ENCODE measurements around the gene ZSWIM2.
"Not testable (repeated sequence)": the region's sequence is repeated elsewhere in the genome, so short reads cannot be mapped to it uniquely, and the experiment has no call there.

ZSWIM2 gene, protein sequence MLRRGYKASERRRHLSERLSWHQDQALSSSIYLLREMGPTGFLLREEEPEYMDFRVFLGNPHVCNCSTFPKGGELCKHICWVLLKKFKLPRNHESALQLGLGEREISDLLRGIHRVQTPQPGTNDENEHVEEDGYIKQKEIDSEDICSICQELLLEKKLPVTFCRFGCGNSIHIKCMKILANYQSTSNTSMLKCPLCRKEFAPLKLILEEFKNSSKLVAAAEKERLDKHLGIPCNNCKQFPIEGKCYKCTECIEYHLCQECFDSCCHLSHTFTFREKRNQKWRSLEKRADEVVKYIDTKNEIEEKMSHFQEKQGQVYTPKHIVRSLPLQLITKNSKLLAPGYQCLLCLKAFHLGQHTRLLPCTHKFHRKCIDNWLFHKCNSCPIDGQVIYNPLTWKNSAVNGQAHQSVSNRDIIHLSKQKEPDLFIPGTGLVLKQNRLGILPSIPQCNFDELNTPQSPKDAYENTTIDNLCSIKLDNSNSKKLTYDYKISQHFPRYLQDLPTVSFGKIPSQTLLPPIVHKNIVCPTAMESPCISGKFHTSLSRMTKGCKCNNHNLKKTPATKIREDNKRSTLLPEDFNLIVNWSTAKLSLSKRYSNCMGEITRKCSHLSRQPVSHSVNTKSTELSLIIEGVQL

DNA sequence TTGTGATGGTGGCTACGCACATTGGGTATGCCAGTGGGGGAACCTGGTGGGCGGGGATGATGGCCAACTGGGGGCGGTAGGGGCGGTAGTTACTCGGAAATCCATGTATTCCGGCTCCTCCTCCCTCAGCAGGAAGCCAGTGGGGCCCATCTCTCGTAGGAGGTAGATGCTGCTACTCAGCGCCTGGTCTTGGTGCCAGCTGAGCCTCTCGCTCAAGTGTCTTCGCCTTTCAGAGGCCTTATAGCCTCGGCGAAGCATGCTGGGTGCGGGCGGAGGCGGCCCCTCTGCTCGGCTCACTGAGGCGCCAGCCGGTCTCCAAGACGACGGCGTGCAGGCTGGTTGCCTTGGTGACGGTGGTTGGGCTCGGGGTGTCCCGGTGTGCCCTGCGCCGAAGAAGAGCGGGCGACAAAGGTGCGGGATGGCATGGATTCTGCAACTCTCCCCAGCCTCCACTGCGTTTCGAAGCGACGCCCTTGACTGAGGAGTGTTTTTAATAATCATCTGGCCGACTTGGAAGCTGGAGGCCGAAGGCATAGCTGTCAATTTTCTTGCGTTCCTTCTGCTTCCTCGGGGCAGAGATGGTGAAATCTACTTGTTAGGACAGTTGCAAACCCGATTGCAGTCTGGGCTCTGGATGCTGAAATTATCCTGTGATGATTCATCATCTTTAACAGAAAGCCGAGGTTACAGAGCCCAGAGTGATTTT lies at the start of gene ZSWIM2:
ZSWIM2 (minus strand) TSS at position 298 of the 706 bp plus-strand sequence; CDS start at position 258, 40 bp downstream.
- no peak for DNase-seq (ENCODE audit: low read depth in 1 of 2, low spot score in 1 of 2)

DNA sequence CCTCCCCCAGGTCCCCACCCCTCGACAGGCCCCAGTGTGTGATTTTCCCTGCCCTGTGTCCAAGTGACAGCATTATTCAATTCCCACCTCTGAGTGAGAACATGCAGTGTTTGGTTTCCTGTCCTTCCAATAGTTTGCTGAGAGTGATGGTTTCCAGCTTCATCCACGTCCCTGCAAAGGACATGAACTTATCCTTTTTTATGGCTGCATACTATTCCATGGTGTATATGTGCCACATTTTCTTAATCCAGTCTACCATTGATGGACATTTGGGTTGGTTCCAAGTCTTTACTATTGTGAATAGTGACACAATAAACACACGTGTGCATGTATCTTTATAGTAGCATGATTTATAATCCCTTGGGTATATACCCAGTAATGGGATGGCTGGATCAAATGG lies 47.2 kb upstream of the ZSWIM2 start:
- not testable (repeated sequence) for DNase-seq (ENCODE audit: low read depth in 1 of 2, low spot score in 1 of 2)

DNA sequence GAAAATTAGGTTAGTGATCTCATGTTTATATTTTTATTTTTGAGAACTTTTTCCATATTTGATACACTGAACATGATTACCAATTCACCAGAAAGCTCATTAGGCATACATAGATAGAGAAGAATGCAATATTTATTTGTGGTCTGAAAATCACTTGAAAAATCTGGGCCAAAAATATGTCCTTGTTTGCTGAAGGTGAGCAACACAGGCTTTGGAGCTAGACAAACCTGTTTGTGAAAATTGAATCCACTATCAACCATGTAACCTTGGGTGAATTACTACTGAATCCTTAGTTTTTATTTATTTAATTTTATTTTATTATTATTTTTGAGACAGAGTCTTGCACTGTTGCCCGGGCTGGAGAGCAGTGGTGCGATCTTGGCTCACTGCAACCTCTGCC lies 46.5 kb upstream of the ZSWIM2 start:
- DNase-seq (ENCODE audit: low read depth in 1 of 2, low spot score in 1 of 2) = no peak

DNA sequence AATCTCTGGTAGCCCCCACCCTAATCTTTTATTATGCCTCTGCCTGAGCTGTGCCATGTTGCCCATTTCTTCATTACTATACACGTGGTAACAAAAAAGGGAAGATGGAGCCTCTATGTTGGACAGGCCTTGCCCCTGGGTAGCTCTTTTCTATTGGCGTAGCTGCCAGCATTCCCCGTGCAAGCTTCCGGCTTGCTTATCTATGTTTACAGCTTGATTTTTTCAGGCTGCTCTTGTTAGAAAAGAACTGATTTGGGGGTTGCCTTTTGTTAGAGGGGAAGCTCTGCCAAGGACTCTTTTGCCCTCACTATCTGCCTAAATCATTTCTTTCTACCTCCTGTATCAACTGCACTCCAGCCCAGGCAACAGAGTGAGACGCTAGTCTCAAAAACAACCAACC lies 45.5 kb upstream of the ZSWIM2 start:
- DNase-seq (ENCODE audit: low read depth in 1 of 2, low spot score in 1 of 2) = no peak

DNA sequence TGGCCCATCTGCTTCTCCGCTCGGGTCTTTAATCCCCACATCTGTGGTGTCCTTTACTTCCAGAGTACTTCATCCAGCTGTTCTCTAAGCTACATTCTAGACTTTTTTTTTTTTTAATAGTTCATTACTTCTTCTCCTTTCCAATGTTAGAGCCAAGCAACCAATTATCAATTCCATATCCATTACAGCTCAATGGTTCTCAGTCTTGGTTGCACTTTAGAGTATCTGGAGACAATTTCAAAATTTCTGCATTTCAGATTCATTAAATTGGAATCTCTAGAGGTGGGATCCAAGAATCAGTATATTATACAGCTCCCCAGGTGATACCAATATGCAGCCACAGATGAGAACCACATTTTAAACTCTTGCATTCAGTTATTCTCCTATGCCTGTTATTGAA lies 43.9 kb upstream of the ZSWIM2 start:
- no peak for DNase-seq (ENCODE audit: low read depth in 1 of 2, low spot score in 1 of 2)

DNA sequence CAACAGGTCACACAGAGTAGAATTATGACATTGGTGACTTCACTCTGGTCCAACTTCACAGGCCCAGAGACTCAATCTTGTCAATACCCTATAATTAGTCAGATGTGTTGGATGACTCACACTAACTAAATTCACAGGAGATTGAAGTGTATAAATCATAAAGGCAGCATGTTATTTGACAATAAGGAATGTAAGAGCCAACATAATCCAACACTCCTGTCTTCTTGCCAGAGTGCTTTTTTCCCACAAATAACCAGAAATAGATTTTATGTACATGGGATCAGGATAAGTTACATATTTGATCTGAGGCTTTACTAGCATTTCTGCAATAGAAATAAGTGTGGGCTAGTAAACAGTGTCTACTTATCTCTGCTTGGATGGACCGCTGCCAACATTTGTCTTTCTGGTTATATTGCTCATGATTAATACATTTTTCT lies 42.2 kb upstream of the ZSWIM2 start:
- no peak for DNase-seq (ENCODE audit: low read depth in 1 of 2, low spot score in 1 of 2)

DNA sequence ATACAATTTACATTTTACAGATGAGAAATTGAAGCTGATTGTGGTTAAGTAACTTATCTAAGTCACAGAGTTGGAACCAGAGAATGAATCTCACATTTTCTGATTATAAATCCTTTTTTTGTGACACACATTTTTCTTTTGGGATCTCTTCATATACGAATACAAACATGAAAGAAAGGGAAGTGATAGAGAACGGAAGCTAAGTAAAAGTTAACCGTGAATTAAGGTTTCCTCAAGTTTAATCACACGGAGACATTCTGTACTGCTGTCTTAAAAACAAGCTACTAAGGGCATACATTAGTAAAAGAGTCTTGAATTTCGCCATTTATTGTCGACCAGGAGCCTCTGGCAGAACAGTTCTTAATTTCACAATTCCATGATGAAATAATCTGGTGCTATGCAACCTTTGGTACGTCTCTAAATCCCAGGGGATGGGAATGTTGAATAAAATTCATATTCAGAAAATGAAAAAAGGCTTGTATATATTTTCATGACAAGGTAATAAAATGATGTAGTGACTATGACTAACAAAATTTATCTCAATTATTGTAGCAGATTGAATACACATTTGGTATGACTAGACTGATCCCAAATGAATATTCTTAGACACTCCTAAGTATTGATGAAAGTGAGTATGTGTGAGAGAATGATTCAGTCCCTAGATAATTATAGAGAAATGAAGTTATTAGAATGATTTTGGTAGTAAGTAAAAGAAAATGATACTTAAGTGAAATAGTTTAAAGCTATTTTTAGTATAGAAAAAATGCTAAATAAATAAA lies 40.3 kb upstream of the ZSWIM2 start:
- no peak for DNase-seq (ENCODE audit: low read depth in 1 of 2, low spot score in 1 of 2)

DNA sequence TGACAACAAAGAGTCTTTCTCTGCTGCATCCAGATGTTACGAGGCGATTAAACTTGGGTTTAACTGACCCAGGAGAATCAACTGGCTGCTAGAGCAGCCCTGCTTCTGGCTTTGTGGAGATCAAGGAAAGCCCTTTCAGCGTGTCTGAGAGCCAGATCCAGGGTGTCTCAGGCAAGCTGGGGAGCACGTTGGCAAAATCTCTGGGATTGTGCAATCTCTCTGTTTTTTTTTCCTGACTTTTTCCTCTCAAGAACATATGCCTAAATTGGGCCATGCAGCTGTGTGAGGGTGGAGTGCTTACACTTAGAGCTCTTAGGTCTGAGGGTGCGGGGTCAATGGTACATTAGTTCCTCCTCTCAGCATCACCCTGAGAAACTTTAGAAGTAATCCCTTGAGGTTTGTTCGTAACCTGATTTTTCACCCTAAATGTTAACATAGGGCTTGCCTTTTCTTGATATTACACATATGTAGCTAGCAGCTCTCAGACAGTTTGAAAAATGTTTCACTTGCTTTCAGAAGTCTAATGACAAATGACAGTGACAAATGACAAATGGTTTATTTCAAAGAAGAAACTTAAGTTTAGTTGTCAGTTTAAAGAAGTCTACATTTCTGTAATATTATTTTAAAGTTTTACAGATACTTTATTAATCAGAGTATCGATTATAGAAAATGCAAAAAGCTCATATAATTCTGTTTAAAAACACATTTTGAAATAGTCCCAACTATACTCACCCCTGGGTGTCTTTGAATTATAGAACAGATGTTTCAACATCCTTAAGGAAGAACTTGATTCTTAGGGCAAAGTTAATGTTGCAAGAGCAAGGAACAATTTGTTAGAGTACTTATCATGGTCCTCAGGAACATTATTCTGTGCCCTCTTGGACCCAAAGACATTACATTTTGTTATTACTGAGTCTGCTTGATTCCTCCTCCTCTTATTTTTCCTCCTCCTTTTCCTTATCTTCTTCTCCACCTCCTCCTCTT lies 38.4 kb upstream of the ZSWIM2 start:
- no peak for DNase-seq (ENCODE audit: low read depth in 1 of 2, low spot score in 1 of 2)

DNA sequence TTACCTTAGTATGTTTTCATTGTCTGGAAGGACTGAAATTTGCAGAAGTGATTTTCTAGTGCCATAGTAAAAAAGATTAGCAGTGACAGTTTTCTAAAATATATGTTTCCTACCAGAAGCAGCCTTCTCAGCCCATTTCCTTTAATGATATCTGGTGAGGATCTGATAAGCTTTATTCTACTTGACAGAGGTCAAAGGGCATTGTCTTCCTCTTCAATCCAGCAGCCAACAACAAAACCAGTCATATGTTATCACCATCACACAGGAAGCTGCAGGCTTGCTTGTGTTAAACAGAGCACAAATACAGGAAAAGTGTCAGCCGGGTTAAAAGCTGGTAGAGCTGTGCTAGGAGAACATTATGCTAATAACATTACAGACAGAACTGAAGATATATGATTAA lies 35.6 kb upstream of the ZSWIM2 start:
- no peak for DNase-seq (ENCODE audit: low read depth in 1 of 2, low spot score in 1 of 2)

DNA sequence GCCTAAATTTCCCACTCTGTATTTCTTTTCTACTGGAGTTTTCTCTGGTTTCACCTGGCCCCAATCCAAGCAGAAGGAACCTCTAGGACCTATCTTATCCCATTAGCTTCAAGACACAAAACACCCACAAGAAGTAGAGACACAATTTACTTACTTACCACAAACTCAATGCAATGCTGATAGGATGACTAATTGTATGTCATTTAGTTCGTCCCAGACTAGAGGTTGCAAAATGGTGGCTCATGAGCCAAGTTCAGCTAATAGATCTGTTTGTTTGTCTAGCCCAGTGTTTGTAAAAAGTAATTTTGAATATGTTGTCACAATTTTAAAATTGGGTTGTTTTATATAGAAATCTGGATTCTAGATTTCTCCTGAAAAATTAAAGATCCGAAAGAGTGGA lies 34.7 kb upstream of the ZSWIM2 start:
- DNase-seq (ENCODE audit: low read depth in 1 of 2, low spot score in 1 of 2) = no peak

DNA sequence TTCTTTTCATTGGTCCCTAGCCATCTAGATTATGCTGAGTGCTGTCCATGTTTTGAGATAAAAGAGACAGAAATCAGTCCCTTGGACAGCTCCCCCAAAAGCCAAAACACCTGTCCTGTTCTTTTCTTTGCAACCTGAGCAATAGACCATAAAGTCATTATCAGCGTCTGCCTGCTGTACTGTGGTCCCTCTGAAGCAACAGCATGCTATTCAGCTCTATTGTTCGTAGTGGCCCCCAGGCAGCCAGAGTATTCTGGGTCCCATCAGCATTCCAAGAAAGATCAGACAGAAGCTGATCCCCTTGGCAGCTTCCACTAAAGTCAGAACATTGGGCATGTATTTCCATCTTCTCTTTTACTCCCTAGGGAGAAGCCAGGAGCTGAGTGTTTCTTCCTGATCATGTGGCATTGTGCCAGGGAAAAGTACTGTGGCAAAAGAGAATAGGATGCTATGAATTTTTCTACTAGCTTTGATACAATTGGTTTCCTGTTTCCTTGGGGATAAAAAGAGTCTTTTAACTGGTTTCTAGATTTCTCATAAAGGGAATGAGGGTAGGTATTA lies 33.6 kb upstream of the ZSWIM2 start:
- no peak for DNase-seq (ENCODE audit: low read depth in 1 of 2, low spot score in 1 of 2)

DNA sequence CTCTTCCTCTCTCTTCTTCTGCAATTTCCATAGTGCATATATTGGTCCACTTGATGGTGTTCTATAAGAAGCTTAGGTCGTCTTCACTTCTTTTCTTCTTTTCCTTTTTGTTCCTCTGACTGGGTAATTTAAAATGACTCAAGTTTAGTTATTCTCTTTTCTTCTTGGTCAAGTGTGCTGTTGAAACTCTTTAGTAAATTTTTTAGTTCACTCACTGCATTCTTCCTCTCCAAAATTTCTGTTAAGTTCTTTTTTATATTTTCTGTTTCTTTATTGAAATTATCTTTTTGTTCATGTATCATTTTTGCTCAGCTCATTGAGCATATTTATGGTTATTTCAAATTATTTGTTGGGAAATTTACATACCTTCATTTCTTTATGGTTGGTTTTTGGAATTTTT lies 32.7 kb upstream of the ZSWIM2 start:
- no peak for DNase-seq (ENCODE audit: low read depth in 1 of 2, low spot score in 1 of 2)

DNA sequence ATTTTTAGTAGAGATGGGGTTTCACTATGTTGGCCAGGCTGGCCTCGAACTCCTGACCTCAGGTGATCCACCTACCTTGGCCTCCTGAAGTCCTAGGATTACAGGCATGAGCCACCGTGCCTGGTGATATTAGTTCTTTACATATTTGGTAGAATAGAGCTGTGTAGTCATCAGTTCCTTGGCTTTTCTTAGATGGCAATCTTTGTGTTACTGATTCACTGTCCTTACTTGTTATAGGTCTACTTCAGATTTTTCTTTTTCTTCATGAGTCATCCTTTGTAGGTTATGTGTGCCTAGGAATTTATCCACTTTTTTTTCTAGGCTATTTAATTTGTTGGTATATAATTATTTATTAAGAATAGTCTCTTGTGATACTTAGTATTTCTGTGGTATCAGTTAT lies 30.3 kb upstream of the ZSWIM2 start:
- DNase-seq (ENCODE audit: low read depth in 1 of 2, low spot score in 1 of 2) = no peak

DNA sequence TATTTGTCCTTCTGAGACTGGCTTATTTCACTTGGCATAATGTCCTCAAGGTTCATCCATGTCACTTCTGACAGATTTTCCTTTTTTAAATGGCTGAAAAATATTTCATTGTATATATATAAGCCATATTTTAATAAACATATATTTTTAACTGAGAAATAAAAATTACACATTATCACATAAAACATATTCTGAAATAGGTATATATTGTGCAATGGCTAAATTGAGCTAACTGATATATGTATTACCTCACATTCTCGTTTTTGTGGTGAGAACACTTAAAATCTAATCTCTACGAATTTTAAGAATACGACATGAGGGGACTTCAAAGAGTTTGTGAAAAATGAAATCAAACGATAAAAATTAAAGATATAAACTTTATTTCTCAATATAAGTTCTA lies 25.7 kb upstream of the ZSWIM2 start:
- DNase-seq (ENCODE audit: low read depth in 1 of 2, low spot score in 1 of 2) = no peak

DNA sequence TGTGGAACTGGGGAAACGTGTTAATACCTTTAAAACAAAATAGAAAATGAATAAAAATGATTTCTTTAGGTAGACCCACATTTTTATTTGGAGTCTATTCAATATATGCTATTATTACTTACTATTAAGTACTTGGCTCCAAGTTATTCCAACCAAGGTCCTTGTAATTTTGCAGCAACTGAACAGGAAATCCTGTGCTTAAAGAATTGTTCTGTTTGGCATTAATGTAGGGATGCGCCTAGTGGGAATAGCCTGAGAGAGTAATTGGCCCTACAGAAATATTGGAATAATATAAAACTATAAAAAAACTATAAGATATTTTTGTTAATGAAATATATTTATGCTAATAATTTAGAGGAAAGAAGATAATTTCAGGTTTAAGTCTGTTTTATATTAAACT lies 22.9 kb upstream of the ZSWIM2 start:
- DNase-seq (ENCODE audit: low read depth in 1 of 2, low spot score in 1 of 2) = no peak

DNA sequence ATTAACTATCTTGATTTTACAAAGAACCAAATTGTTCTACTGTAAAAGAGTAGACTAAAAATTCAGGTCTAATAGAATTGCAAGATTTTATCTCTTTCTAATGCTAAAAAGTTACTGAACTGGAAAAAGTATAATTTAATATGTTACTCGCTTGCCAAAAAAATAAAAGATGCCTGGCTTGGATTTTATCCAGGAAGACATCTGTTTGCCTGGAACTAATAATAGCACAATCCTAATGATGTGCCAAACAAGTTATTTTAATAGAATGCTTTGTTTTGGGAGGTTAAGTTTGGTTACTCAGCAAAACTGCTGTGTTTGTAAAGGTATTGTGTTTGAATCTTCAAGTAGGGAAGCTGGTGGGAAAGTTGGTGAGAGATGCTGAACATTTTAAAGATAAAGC lies 19.4 kb upstream of the ZSWIM2 start:
- DNase-seq (ENCODE audit: low read depth in 1 of 2, low spot score in 1 of 2) = no peak

DNA sequence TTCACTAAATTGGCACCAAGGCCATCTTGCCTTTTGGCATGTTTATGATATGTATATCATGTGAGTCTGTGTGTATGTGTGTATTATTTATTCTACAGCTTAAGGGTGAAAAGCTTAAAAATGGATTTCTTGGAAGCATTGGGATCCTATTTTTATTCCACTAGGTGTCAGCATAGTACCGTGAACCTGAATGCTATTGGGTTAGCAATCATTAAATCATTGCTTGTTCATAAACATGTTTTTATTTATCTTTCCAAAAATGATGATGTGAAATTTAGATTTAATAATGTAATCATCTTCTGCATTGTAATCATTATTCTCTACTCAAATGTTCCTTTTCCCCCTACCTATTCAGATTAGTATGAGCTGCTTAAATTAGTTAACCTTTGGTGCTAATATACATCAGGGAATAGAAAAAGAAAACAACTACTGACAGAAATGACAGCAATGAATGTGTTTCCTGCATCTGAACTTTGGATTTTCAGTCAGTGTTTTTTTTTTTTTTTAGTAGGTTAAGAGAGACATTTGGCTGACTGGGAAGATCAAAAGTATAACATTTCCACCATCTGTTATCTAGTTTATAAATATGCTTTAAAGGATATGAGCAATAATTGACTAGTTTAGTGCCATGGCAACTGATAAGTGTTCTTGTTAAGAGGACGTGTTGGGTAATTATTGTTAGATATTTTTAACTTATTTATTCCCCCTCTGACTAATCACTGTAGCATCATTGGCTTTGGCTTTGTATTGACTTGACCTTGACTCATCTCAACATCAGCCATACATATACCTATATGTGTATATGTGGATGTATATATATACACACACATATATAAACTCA lies 14.1 kb upstream of the ZSWIM2 start:
- no peak for DNase-seq (ENCODE audit: low read depth in 1 of 2, low spot score in 1 of 2)

DNA sequence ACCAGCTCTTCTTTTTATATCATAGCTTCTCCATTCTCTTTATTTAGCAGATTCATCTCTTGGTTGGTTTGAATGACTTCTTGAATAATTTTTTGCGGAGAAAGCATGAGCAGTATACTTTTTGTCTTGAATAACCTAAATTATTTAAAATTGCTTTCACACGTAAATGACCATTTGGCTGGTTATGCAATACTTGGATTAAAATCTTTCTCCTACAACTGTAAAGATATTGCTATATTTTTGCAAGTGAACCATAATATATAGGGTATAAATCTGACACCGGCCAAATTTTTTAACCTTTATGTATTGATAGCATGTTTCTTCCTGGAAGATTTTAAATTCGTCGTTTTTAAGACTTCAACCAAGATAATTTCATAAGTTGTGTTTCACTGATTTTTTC lies 6.2 kb upstream of the ZSWIM2 start:
- DNase-seq (ENCODE audit: low read depth in 1 of 2, low spot score in 1 of 2) = no peak

DNA sequence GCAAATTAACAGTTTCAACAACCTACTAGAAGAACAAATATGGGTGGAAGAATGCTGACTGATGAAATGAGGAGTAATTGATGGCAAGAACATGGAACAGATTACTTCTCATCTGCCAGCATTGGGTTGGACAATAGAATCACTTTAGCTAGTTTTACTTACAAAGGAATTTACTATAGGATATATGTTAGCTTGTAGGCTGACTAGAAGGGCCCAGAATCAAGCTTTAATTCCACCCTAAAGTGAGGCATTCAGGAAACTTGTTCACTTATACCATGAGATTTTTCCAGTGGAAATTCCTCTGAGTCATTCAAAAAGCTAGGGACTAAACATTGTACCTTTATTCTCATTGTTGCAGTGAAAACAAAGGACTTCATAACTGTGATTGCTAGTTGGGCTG lies 5.0 kb upstream of the ZSWIM2 start:
- no peak for DNase-seq (ENCODE audit: low read depth in 1 of 2, low spot score in 1 of 2)

Data from activated CD4-positive, alpha-beta T cell treated with anti-CD3 and anti-CD28 coated beads, Interleukin-2, amount 50 U/mL, for 24 hours (primary cell).